ENCODE data around the gene DYNC2I2. TPM values are rescaled to one million over a fixed set of nuclear protein-coding genes. Genes with fewer than 3 reads are reported as not detected.
A peak's percentile ranks its signal among the peaks of the same experiment; 100 is the strongest.

The DYNC2I2 gene
- total RNA-seq, 1 donor from 2014 or later, result 49.7 TPM

- peak; percentile 94 for DNase-seq
Observed at GRCh38 chr9:128635266-128636023, 21.2 kb downstream of the DYNC2I2 start.

DNA sequence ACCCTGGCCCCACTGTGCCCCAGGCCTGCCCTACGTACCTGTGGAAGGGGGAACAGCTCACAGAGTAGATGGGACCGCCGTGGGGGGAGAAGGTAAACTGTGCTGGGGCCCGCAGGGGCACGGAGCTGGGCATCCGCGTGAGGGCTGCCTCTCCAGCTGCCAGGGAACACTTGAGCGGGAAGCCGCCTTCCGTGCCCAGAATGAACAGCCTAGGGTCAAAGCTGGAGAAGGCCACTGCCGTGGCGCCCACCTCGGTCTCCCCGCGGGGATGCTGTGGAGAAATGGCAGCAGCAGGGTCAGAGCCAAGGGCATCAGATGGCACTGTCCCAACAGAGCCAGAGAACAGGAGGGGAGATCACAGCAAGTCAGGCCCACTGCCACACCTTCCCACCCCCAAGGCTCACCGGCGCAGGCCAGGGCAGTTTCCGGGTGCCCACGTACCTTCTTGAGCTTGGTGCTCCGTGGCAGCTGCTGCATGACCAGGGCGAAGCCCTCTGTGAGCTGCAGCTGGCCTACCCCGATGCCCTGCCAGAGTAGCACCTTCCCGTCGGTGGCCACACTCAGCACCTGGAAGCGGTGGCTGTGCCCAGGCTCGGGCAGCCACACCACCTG lies 21.9 kb downstream of the DYNC2I2 start:
- DNase-seq, result no peak

GRCh38 chr9:128634111-128634510 lies 22.5 kb downstream of the DYNC2I2 start:
- DNase-seq, result no peak

DNA sequence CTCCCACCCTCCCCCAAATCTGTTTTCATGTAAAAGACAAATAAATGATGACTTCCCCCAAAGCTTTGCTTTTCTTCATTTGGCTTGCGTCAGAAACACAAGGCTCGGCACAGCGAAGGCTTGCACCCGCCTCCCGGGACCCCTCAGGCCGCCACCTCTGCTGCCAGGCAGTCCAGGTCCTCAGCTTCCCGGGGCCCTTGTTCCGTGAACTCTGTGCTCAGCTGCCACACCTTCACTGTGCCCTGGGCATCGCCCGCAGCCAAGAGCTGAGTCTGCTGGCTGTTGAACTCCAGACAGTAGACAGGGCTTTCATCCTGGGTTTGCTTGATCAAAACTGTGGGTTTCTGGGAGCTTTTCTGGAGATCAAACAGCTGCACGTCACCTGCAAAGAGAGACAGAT lies 23.0 kb downstream of the DYNC2I2 start:
- no peak for DNase-seq

GRCh38 chr9:128633057-128633456 lies 23.6 kb downstream of the DYNC2I2 start:
- DNase-seq, result no peak

DNA sequence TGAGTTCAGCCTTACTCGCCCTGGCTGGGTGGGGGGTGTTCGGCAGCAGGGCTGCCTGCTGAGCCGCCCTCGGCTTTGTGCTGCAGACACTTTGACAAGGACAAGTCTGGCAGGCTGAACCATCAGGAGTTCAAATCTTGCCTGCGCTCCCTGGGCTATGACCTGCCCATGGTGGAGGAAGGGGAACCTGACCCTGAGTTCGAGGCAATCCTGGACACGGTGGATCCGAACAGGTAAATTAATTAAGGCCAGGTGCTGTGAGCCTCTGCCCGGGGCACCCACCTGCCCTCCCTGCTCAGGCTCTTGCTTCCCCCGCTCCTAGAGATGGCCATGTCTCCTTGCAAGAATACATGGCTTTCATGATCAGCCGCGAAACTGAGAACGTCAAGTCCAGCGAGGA lies 24.2 kb downstream of the DYNC2I2 start:
- no peak for DNase-seq

GRCh38 chr9:128632066-128632465 lies 24.6 kb downstream of the DYNC2I2 start:
- DNase-seq, result no peak

DNA sequence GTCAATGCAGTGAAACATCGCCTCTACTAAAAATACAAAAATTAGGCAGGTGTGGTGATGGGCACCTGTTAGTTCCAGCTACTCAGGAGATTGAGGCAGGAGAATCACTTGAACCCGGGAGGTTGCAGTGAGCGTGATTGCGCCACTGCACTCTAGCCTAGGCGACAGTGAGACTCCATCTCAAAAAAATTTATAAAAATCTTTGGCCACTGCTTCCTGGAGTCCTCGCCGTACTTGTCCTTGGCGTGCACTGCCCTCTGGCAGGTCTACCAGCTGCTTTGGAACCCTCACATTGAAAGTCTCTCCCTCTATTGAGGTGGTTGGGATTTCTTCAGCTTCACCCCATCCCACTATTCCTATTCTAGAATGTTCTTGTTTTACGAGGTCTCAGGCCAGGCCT lies 25.0 kb downstream of the DYNC2I2 start:
- DNase-seq, result no peak

DNA sequence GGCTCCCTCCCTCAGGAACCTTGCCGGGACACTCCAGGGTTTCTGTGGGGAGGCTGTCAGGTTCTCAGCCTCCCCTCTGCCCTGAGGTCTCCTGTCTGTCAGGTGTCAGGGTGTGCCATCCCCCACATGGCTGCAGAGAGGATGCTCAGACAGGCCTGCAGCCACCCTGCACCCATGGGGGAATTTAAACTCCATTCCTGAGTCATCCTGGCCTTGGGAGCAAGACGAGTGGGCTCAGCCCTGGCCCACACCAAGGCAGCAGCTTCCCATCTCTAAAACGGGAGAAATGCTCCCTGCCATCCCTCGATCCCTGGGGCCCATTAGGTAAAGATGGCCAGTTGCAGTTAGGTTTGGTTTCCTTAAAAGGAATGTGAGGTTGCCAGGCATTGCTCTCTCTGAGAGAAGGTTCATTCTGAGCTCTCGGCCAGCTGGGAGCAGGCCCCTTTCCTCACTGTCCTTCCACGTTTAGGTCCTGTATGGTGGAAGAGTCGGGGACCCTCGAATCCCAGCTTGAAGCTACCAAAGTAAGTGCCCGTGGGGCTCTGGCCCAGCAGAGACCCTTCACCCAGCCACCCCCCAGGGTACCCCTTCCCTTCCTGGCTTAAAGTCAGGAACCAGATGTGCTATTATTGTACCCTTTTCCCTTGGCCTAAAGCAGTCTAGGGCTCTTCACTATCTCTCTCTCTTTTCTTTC lies 26.6 kb downstream of the DYNC2I2 start:
- no peak for DNase-seq

DNA sequence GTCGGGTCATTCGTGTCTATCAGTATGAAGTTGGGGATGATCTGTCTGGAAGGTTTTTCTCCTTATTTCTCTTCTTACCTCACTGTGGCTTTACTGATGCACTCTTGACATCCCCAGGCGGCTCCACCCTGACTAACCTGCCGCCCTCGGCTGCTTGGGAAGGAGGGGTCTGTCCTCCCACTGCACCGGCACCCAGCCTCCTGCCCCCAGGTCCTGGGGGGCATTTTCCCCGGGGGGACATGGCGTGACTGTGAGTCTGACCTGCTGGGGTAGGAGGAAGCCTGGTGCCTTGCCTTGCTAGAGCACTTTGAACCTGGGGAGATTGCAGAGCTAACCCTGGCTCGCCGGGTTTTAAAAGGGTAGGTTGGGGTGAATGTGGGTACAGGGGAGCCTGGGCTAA lies 27.5 kb downstream of the DYNC2I2 start:
- DNase-seq, result no peak

- no peak for DNase-seq
Observed at GRCh38 chr9:128628471-128629048, 28.1 kb downstream of the DYNC2I2 start.

- no peak for DNase-seq
Observed at GRCh38 chr9:128627906-128628305, 28.7 kb downstream of the DYNC2I2 start.

GRCh38 chr9:128627127-128627715 lies 29.4 kb downstream of the DYNC2I2 start:
- no peak for DNase-seq

DNA sequence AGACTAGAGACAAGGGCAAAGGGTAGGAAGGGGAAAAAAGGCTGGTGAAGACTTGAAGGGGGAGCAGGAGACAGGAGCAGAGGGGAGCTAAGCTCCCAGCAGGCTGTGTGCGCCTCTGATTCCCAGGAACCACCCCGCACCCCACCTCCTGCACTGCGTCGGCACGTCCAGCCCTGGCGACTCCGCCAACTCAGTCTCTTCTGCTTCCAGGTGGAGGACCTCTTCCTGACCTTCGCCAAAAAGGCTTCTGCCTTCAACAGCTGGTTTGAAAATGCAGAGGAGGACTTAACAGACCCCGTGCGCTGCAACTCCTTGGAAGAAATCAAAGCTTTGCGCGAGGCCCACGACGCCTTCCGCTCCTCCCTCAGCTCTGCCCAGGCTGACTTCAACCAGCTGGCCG lies 30.5 kb downstream of the DYNC2I2 start:
- DNase-seq, result no peak

DNA sequence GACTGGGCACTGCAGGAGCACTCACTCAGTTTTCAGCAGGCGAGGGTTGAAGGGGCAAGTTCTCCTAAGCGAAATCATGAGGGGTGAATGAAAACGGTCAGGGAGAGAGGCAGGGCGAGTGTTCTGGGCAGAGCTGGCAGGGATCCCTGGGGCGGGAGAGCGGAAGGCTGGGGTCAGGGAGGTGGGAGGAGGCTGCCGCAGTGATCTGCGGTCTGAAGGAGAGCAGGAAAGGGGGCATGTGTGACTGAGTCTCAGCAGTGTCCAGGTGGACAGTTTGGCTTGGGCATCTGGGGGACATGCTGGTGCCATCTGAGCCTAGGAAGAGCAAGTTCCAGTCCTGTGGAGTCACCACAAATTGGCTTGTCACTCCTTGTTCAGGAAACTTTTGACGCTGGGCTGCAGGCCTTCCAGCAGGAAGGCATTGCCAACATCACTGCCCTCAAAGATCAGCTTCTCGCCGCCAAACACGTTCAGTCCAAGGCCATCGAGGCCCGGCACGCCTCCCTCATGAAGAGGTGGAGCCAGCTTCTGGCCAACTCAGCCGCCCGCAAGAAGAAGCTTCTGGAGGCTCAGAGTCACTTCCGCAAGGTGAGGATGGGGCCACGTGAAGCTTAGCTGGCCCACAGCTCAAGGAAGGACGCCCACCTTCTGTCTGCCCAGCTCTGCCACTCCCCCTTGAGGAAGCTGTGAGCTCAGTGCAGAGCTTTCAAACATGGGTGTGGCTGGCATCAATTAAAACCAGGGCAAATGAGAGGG lies 31.1 kb downstream of the DYNC2I2 start:
- no peak for DNase-seq

GRCh38 chr9:128624566-128624965 lies 32.1 kb downstream of the DYNC2I2 start:
- DNase-seq, result no peak

DNA sequence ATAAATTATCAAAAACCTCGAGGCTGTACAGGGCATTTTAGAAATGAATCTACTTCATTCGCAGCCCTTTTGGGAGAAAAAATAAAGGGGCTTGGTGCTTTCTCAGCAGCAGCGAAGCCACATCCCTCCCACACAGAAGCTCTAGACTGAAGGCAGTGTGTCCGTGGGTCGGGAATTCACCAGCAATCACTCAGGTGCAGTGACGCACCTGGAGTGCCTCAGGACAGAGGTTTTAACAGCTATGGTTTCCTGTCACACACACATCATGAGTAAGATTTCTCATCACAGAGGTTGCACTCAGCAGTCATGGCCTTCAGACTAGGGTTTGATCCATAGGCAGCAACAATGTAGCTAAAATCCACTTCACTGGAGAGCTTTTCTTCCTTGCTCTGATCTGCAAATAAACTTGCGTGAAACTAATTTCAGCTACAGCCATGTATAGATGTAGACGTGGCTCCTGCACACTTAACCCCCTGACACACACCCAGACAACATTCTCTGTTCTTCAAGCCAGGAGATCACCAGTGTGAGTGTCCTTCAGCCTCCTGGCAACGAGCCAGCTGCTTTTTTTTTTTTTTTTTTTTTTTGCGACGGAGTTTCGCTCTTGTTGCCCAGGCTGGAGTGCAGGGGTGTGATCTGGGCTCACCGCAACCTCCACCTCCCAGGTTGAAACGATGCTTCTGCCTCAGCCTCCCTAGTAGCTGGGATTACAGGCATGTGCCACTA lies 34.8 kb downstream of the DYNC2I2 start:
- DNase-seq, result no peak

GRCh38 chr9:128619779-128620178 lies 36.9 kb downstream of the DYNC2I2 start:
- DNase-seq, result no peak

- no peak for DNase-seq
Observed at GRCh38 chr9:128619127-128619526, 37.5 kb downstream of the DYNC2I2 start.

- DNase-seq, result no peak
Observed at GRCh38 chr9:128617943-128618342, 38.7 kb downstream of the DYNC2I2 start.

DNA sequence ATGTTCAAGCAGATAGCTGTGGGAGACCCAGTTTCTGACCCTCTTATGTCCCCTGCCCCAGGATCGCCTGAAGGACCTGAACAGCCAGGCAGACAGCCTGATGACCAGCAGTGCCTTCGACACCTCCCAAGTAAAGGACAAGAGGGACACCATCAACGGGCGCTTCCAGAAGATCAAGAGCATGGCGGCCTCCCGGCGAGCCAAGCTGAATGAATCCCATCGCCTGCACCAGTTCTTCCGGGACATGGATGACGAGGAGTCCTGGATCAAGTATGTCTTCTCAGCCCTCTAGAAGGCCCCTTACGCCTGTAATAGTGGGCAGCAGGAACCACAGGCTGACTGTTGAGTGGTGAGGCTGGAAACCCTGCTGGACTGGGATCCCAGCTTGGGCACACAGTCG lies 41.1 kb downstream of the DYNC2I2 start:
- no peak for DNase-seq

- DNase-seq, result no peak
Observed at GRCh38 chr9:128614728-128615127, 41.9 kb downstream of the DYNC2I2 start.

Measured in dermis blood vessel endothelial cell (primary cell).